Measurements from ENCODE around the gene CDK7.

- TF ChIP-seq CTCF (conservative IDR thresholded peaks at IDR 0.05) (no peak), EZH2 (IDR thresholded peaks at IDR 0.05; ENCODE audit: low read depth) (no peak)
Measured at GRCh38 chr5:69224520-69224919, 10.2 kb upstream of the CDK7 start.
